ENCODE measurements around the gene ALK.

DNA sequence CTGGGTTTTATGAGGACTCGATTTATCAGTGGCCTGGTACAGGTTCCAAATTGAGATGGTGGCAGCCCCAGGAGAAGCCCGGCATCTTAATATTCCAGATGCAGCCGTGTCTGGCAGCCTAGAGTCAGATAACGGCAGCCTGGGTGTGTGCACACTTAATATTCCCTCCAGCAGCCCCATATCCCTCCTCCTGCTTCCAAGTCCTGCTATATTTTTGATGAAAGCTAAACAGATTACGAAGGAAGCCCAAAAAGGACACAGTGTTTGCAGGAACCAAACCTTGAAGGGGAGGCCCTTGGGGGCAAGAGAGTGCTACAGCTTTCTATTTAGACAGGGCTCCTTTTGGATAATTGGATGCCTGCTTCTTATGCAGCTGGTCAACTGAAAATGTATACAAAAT lies 25.1 kb upstream of the ALK start:
- TF ChIP-seq, protein P1, sequence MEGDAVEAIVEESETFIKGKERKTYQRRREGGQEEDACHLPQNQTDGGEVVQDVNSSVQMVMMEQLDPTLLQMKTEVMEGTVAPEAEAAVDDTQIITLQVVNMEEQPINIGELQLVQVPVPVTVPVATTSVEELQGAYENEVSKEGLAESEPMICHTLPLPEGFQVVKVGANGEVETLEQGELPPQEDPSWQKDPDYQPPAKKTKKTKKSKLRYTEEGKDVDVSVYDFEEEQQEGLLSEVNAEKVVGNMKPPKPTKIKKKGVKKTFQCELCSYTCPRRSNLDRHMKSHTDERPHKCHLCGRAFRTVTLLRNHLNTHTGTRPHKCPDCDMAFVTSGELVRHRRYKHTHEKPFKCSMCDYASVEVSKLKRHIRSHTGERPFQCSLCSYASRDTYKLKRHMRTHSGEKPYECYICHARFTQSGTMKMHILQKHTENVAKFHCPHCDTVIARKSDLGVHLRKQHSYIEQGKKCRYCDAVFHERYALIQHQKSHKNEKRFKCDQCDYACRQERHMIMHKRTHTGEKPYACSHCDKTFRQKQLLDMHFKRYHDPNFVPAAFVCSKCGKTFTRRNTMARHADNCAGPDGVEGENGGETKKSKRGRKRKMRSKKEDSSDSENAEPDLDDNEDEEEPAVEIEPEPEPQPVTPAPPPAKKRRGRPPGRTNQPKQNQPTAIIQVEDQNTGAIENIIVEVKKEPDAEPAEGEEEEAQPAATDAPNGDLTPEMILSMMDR (IDR thresholded peaks at IDR 0.05; ENCODE audit: low read depth, low read length): no peak
- TF ChIP-seq, protein P2, sequence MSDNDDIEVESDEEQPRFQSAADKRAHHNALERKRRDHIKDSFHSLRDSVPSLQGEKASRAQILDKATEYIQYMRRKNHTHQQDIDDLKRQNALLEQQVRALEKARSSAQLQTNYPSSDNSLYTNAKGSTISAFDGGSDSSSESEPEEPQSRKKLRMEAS (IDR thresholded peaks at IDR 0.05; ENCODE audit: low read depth, low read length): no peak
- TF ChIP-seq POLR2A (IDR thresholded peaks at IDR 0.05; ENCODE audit: extremely low read depth, insufficient read length) (no peak), MYC (IDR thresholded peaks at IDR 0.05; ENCODE audit: low read depth, low read length) (no peak)

All from NB4 (cell line).